ENCODE results near the gene KCTD17.

Gene KCTD17

DNA sequence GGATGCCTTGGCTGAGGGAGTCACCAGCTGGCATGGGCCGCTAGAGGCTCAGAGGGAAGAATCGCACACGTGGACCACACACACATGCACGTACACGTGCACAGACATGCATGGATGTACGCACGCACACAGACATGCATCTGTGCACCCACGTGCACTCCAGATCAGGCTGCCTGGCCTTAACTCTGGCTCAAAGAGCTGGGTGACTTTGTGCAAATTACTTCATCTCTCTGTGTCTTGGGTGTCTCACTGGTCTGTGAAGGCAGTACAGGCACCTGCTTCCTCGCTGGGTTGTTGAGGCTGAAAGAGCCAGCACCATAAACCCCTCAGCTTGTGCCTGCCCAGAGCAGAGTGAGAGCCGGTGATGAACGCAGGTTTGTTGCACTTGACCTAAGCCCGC, 29.3 kb downstream of the KCTD17 start:
- Histone ChIP-seq H3K27ac (no peak overlapping the region), H3K4me1 (no peaks in the 10 kb centered on the region), H3K9me3 (no peaks in the 10 kb centered on the region), H3K36me3 (no peaks in the 10 kb centered on the region), H3K27me3 (peaks cover 0 to 69% of the 10 kb centered on the region in 2 donors), H3K4me3 (no peak overlapping the region)
- TF ChIP-seq CTCF (IDR thresholded peaks at IDR 0.05), result no peak
- intact Hi-C loops (cut with DNase I; ENCODE audit: low total_unique reads), result no loop called here
- DNase-seq, result no peak

GRCh38 chr22:37082251-37082873, 30.8 kb downstream of the KCTD17 start:
- no peak for TF ChIP-seq CTCF (IDR thresholded peaks at IDR 0.05)
- Histone ChIP-seq H3K27ac (no peak overlapping the region), H3K4me1 (no peaks in the 10 kb centered on the region), H3K27me3 (peaks cover 0 to 71% of the 10 kb centered on the region in 2 donors), H3K4me3 (no peak overlapping the region), H3K9me3 (no peaks in the 10 kb centered on the region), H3K36me3 (no peaks in the 10 kb centered on the region)
- no peak for DNase-seq
- intact Hi-C loops (cut with DNase I; ENCODE audit: low total_unique reads), result no loop called here

GRCh38 chr22:37083914-37084313, 32.4 kb downstream of the KCTD17 start:
- no peak overlapping the region for H3K27ac ChIP-seq
- no peaks in the 10 kb centered on the region for H3K36me3 ChIP-seq
- H3K4me3 ChIP-seq, result no peak overlapping the region
- H3K4me1 ChIP-seq, result no peaks in the 10 kb centered on the region
- DNase-seq, result no peak
- peaks cover 0 to 78% of the 10 kb centered on the region in 2 donors for H3K27me3 ChIP-seq
- intact Hi-C loops (cut with DNase I; ENCODE audit: low total_unique reads), result no loop called here
- TF ChIP-seq CTCF (IDR thresholded peaks at IDR 0.05), result no peak
- no peaks in the 10 kb centered on the region for H3K9me3 ChIP-seq

GRCh38 chr22:37084385-37084784, 32.8 kb downstream of the KCTD17 start:
- no peaks in the 10 kb centered on the region for H3K9me3 ChIP-seq
- TF ChIP-seq CTCF (IDR thresholded peaks at IDR 0.05), result no peak
- H3K4me3 ChIP-seq, result no peak overlapping the region
- no peaks in the 10 kb centered on the region for H3K36me3 ChIP-seq
- no peaks in the 10 kb centered on the region for H3K4me1 ChIP-seq
- no peak overlapping the region for H3K27ac ChIP-seq
- intact Hi-C loops (cut with DNase I; ENCODE audit: low total_unique reads), result no loop called here
- peaks cover 0 to 79% of the 10 kb centered on the region in 2 donors for H3K27me3 ChIP-seq
- DNase-seq, result no peak

GRCh38 chr22:37086184-37086583, 34.6 kb downstream of the KCTD17 start:
- Histone ChIP-seq H3K27ac (no peak overlapping the region), H3K4me1 (no peaks in the 10 kb centered on the region), H3K4me3 (no peak overlapping the region), H3K9me3 (no peaks in the 10 kb centered on the region), H3K27me3 (peaks cover 0 to 75% of the 10 kb centered on the region in 2 donors), H3K36me3 (no peaks in the 10 kb centered on the region)
- intact Hi-C loops (cut with DNase I; ENCODE audit: low total_unique reads), result no loop called here
- DNase-seq, result no peak
- no peak for TF ChIP-seq CTCF (IDR thresholded peaks at IDR 0.05)
